NCI-H128 (cell line): ENCODE measurements around the gene FKBP2.

Experiments used
- DNase-seq: peaks from one replicate; lab custom pipeline; 2025; ENCODE audit not compliant: unreplicated experiment; lab: John Stamatoyannopoulos, UW

The FKBP2 gene

DNA sequence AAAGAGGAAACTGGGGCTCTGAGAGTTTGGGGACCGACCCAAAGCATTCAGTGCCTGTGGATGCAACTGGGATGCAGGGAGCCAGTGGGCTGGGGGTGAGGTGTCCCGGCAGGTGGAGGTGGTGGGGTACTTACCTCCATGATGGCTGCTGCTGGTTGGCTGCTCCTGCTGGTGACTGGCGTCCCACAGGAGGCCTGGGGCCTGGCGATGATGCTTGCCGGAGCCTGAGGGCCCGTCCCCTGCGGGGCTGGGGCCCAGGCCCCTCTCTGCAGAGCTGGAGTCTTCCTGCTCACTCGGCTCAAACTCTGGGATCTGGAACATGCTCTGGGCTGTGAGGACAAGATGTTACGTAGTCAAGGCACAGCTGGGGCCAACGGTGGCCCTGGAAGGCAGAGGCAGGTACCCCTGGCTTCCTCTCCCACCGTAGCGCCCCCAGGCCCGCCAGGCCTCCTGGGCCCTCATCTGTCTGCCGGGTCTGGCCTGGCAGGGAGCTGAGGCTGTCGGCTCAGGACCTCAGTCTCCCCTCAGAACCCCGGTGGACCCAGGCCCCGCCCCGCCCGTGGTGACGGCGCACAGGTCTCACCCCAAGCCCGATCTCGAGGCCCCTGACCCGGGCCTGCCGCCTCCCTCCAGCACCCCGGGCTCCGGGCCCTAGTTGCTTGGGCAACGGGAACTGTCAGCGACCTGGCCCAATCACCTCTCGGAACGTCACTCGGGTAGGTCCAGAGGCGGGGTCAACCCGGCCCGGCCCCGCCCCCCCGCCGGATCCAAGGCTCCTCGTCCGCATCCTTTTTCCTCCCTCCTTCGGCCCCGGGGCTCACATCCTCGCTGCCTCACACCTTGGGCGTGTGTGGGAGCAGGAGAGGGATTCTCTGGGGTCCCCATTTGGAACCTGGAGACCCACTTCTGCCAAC lies 43.4 kb downstream of the FKBP2 start, which contains the start of gene BAD:
BAD (minus strand) TSS at position 618 of the 914 bp plus-strand sequence; CDS start at position 321, 297 bp downstream.
- DNase-seq: peak; percentile 88

DNA sequence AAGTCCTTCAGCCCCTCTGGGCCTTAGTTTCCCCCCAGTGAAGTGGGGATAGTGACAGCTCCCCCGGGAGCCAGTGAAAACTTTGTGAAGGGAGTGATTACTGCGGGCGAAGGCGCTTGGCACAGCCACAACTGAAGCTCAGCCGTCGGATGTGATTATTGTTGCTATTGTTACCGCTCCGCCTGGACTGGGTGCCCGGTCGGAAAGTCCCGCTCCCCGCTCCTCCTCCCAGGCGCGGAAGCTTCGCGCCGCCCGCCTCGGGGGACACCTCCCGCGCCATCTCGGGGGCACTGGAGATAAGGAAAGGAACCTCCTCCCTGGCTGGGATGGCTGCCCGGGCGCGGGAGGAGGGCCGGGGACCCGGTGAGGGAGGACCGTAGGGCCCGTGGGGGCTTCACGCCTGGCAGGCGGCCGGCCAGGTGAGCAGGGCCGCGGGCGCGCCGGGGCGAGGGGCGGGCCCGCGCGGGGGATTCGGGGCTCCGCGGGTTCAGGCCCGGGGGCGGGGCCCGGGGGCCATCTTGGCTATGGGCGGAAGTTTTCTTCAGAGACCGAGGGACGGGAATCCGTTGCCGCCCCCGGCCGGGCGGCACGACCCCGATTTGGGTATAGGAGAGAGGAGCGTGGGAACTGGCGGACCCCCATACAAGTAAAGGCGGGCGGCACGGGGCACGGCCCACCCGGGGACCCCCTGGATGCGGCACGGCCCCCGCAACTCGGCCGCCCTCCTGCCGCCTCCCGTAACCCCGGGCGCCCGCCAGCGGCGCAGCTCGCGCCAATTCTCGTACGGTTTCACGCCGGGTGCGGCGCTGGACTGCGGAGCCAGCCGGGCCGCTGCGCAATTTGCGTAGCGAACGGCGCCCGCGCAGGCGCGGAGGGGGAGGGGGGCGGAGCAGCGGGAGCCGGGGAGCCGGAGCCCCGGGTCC lies 44.3 kb downstream of the FKBP2 start, which contains the start of gene GPR137:
GPR137 (plus strand) TSS at position 887 of the 923 bp plus-strand sequence. CDS start 677 bp downstream, outside the sequence.
- peak; percentile 66 for DNase-seq

DNA sequence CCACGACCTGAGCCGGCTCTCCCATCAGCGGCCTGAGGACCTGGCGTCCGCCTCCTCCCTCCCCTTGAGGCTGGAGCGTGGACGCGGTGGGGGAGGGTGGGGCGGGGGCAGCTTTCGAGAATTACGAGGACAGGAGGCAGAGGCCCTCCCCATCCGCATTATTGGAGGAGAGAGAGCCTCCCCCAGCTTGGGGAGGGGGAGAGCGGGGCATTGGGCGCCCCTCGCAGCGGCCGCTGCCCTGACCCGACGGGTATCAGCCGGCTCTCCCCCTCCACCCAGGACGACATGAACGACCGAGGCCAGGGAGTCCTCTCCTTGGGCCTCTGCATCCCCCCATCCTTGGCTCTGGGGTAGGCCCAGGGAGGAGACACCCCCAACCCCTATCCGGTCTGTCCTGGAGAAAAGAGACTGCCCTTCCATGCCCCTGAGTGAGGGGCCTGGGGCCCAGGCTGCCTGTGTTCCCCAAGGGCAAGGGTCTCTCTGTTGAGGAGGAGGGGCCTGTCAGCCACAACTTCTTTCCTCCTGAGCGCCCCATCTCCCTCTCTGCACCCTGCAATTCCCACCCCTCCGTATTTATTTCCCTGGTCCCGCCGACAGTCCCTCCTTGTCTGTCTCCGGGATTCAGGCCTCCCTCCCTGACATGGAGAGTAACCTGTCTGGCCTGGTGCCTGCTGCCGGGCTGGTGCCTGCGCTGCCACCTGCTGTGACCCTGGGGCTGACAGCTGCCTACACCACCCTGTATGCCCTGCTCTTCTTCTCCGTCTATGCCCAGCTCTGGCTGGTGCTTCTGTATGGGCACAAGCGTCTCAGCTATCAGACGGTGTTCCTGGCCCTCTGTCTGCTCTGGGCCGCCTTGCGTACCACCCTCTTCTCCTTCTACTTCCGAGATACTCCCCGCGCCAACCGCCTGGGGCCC lies 45.2 kb downstream of the FKBP2 start:
- DNase-seq: no peak

DNA sequence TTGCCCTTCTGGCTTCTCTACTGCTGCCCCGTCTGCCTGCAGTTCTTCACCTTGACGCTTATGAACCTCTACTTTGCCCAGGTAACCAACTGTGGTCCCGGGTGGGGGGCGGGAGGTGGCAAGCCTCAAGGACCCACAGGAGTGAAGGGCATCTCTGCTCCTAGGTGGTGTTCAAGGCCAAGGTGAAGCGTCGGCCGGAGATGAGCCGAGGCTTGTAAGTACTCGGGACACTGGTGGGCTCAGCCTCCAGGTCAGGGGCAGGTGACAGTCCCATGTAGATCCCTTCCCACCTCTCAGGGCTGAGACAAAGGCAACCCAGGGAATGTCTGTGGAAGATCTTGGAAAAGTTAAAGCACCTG lies 45.9 kb downstream of the FKBP2 start:
- no peak for DNase-seq

DNA sequence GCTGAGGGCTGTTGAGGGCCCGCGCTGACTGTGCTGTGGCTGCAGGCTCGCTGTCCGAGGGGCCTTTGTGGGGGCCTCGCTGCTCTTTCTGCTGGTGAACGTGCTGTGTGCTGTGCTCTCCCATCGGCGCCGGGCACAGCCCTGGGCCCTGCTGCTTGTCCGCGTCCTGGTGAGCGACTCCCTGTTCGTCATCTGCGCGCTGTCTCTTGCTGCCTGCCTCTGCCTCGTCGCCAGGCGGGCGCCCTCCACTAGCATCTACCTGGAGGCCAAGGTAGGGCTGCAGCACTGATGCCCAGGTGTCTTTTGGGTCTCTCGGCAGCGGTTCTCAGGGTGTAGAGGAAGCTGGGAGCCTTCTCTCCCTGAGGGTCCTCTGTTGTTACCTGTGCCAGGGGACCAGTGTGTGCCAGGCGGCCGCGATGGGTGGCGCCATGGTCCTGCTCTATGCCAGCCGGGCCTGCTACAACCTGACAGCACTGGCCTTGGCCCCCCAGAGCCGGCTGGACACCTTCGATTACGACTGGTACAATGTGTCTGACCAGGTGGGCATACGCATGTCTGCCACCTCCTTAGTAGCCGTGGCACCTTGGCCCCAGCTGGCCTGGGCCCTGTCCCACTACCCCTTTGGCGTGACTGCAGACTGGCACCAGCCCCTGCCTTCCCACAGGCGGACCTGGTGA lies 46.9 kb downstream of the FKBP2 start:
- no peak for DNase-seq

DNA sequence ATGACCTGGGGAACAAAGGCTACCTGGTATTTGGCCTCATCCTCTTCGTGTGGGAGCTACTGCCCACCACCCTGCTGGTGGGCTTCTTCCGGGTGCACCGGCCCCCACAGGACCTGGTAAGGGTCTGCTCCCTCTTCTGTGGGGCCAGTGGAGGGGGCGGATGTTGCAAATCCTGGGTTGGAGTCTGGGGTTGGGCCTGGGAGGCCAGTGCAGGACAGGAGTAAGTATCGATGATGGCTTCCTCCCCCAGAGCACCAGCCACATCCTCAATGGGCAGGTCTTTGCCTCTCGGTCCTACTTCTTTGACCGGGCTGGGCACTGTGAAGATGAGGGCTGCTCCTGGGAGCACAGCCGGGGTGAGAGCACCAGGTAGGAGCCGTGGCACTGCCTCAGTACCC lies 47.5 kb downstream of the FKBP2 start:
- no peak for DNase-seq

DNA sequence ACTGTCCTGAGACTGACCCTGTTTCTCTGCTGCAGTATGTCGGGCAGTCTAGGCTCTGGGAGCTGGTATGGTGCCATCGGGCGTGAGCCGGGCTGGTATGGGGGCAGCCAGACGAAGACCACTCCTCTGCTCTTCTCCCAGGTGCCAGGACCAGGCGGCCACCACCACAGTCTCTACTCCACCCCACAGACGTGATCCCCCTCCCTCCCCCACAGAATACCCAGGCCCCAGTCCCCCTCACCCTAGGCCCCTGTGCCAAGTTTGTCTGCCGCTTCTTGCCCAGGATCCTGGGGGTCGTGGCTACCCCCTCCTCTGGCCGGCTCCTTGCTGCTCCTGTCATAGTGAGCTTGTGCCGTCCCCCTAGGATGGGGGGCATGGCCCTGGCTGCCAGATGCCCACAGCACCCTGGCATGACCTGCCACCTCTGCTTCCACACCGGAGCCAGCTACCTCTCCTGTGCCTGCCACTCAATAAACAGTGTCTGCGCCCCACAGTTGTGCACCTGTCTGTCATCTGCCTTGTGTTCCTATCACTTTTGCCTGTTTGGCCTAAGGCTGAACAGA lies 48.2 kb downstream of the FKBP2 start:
- no peak for DNase-seq

DNA sequence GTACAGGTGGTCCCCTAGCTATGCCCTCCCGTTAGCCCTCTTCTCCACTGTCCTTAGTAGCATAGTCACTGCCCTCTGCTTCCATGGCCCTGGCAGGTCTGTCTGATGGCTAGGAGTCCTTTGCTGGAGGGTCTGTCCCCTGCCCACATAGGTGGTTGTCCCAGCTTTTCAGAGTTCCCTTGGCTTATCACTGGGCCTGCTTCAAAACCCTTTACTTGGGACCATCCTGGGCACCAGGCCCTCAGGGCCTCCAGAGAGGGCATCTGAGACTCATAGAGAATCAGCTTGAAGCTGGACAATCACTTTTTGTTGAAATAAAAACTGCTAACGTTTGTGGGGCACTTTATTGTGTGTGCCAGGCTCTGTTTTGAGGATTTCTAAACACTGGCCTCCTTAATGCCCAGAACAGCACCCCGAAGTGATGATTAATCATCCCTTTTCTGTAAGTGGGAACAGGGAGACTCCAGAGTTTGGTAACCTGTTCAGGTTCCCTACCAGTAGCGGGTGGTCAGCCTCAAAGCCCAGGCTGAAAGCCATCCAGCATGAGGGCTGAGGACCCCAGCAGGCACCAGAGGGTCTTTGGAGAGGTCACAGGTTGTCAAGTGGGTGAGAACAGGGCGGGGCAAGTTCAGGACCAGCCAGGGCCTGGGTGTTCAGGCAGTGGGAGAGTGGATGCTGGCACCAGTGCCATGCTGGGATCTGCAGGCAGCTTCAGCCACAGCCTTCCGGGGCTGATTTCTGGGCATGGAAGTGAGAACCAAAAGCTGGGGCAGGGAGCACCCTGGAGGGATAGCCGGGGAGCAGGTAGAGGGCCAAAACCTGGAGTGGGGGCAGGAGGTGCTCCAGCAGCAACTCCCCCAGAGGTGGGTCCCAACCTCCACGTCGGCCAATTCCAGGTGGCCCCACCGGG lies 49.7 kb downstream of the FKBP2 start:
- DNase-seq: no peak

DNA sequence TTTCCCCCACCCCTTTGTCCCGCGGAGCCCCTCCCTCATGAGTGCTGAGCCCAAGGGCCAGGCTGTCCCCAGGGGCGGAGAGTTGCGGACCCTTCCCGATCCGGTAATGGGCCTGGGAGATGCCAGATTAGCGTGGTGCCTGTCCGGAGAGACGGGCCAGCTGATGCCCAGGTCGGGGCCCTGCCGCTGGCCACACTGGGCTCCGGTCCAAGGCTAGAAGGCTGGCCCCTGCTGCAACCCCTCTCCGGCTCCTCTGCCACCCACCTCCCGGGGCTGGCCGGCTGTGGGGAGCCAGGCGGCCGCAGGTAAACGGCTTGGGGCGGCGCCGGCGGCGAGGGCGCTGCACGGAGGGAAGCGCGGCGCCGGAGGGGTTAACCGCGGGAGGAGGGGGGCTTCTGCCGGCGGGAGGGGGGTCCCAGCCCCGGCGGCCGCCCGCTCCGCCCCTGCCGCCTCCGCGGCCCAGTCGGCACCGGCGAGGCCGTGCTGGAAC lies 50.4 kb downstream of the FKBP2 start, which contains the start of gene KCNK4:
KCNK4 (plus strand) TSS at position 41 of the 490 bp plus-strand sequence. CDS start 1,717 bp downstream, outside the sequence.
- DNase-seq: no peak

DNA sequence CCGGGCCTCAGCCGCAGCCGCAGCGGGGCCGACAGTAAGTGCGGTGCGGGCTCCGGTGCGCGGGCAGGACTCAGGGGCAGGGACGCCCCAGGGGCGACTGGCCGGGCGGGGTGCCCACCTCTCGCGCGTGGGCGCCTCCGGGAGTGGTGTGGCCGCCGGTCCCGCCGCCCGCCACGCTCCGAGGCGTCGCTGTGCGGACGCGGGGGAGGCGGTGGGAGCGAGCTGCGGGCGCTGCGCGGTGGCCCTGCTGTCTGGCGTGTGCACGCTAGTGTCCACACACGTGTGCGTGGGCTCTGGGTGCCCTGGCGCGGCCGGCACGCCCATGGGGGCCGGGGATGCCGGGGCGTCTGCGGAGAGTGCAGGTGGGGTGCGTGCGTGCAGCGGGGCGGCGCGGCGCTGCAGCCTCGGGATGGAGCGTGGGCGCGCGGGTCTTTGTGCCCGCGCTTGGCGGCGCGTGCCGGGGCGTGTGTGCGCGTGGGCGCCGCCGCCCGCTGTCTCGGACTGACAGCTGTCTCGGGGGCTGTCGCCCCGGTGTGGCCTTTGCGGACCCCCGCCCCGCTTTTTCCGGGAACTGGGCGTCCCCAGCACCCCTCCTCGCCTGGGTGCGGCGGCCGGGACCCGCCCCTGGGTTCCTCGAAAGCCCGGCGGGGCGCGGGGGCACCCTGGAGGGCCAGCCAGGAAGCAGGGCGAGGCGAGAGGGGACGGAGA lies 51.0 kb downstream of the FKBP2 start:
- DNase-seq: no peak

DNA sequence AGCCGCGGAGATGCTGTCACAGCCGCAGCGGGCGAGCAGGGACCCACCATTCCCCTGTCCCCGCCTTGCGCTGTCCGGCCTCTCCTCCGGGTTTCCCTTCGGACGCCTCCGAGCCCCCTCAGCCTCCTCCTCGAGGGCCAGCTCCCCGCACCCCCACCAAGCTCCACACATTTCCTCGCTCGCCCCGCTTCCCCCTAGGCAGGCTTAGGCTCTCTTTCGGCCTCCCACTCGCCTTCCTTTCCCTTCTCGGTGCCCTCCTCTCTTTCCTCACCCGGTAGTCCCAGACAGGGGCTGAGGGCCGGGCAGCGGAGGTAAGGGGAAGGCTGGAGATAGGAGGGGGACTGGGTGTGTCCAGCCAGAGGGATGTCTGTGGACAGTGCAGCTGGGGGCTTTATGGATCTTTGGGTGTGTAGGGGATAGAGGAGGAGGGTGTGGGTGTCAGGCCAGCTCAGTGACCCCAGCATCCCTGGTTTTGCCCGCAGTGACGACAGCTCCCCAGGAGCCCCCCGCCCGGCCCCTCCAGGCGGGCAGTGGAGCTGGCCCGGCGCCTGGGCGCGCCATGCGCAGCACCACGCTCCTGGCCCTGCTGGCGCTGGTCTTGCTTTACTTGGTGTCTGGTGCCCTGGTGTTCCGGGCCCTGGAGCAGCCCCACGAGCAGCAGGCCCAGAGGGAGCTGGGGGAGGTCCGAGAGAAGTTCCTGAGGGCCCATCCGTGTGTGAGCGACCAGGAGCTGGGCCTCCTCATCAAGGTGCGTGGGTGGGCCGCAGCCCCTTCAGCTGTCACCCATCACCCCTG lies 51.8 kb downstream of the FKBP2 start:
- DNase-seq: no peak
